Stimulated activated CD8-positive, alpha-beta memory T cell treated with anti-CD3 and anti-CD28 coated beads, Interleukin-4, amount 100 ng/mL, for 4 hours (primary cell): Measurements from ENCODE around the gene MYLK4.

ENCODE experiments used
- DNase-seq, 2 donors: peaks; one replicate each; pipeline ENCODE4 v3.0.0-alpha.2; 2020; ENCODE audit warnings: low read depth in 2 of 2, low spot score in 1 of 2

Gene MYLK4

GRCh38 chr6:2750832-2751231 is at the start of gene MYLK4:
Gene MYLK4 (minus strand): TSS chr6:2750922. CDS start chr6:2749294, 1,628 bp downstream.
- no peak for DNase-seq

GRCh38 chr6:2799936-2800527 is 49.3 kb upstream of the MYLK4 start:
- DNase-seq, result no peak

- no peak for DNase-seq
These were observed 47.9 kb upstream of the MYLK4 start for GRCh38 chr6:2798586-2799134.

- DNase-seq, result no peak
These were observed 46.9 kb upstream of the MYLK4 start for GRCh38 chr6:2797564-2798031.

- no peak for DNase-seq
These were observed 46.1 kb upstream of the MYLK4 start for GRCh38 chr6:2796861-2797260.

- DNase-seq, result no peak
These were observed 45.2 kb upstream of the MYLK4 start for GRCh38 chr6:2795956-2796355.

GRCh38 chr6:2795162-2795561 is 44.4 kb upstream of the MYLK4 start:
- DNase-seq, result no peak

- no peak for DNase-seq
These were observed 43.5 kb upstream of the MYLK4 start for GRCh38 chr6:2794171-2794730.

- DNase-seq, result no peak
These were observed 42.9 kb upstream of the MYLK4 start for GRCh38 chr6:2793534-2794151.

GRCh38 chr6:2792330-2793110 is 41.8 kb upstream of the MYLK4 start:
- no peak for DNase-seq

GRCh38 chr6:2791450-2791974 is 40.8 kb upstream of the MYLK4 start:
- DNase-seq, result no peak

GRCh38 chr6:2790588-2791449 is 40.1 kb upstream of the MYLK4 start:
- no peak for DNase-seq

GRCh38 chr6:2786269-2786668 is 35.5 kb upstream of the MYLK4 start:
- no peak for DNase-seq

- no peak for DNase-seq
These were observed 34.2 kb upstream of the MYLK4 start for GRCh38 chr6:2784930-2785329.

GRCh38 chr6:2784061-2784460 is 33.3 kb upstream of the MYLK4 start:
- DNase-seq, result no peak

- DNase-seq, result no peak
These were observed 32.7 kb upstream of the MYLK4 start for GRCh38 chr6:2783188-2783963.

GRCh38 chr6:2782825-2783187 is 32.1 kb upstream of the MYLK4 start:
- DNase-seq, result no peak

- DNase-seq, result no peak
These were observed 31.6 kb upstream of the MYLK4 start for GRCh38 chr6:2782356-2782708.

GRCh38 chr6:2781685-2782355 is 31.1 kb upstream of the MYLK4 start:
- DNase-seq, result no peak
